Thyroid gland (tissue), 4 donors: ENCODE results near the gene IL17B. TPM values are rescaled to one million over a fixed set of nuclear protein-coding genes. Genes with fewer than 3 reads are reported as not detected.

ENCODE experiments used
- DNase-seq, 2 donors: peaks; one replicate each; pipeline ENCODE4 v3.0.0-alpha.2; 2019
- H3K27ac ChIP-seq, 3 donors: fragments of 200-600 bp; sonication (generic); 1 replicate in 2 of 3; 2 replicates in 1 of 3; pipeline ENCODE4 v1.5.1; 2016 to 2019; ENCODE audit warnings: mild to moderate bottlenecking in 1 of 3, moderate library complexity in 1 of 3
- H3K27me3 ChIP-seq: fragments of 200-600 bp; sonication (generic); one replicate; pipeline ENCODE4 v1.5.1; 2019
- H3K36me3 ChIP-seq, 2 donors: fragments of 200-600 bp; sonication (generic); one replicate each; pipeline ENCODE4 v1.5.1; 2016 to 2019
- H3K4me1 ChIP-seq, 2 donors: fragments of 200-600 bp; sonication (generic); one replicate each; pipeline ENCODE4 v1.5.1; 2017 to 2019
- H3K4me3 ChIP-seq, 3 donors: fragments of 200-600 bp; sonication (generic); replicated peaks in 1 of 3; 1 replicate in 2 of 3; 2 replicates in 1 of 3; pipeline ENCODE4 v1.5.1; 2016; ENCODE audit warnings: mild to moderate bottlenecking in 1 of 3
- H3K9me3 ChIP-seq: fragments of 200-600 bp; sonication (generic); one replicate; pipeline ENCODE4 v1.5.1; 2017
- POLR2A ChIP-seq, 2 donors: fragments of 450-650 bp; IDR thresholded peaks; one replicate each; pipeline ENCODE4 v1.6.1; 2017; ENCODE audit warnings: antibody characterized with exemption in 2 of 2, mild to moderate bottlenecking in 2 of 2, moderate library complexity in 1 of 2
- WGBS, 2 donors: methylation state at CpG; one replicate each; pipeline ENCODE4 v1.1.5; 2017; 5-methylcytosine and 5-hydroxymethylcytosine counted together
- intact Hi-C: fragments of 100-400 bp; cut with DNase I; formaldehyde crosslinking; loops from one replicate; pipeline ENCODE4 v1.15.1; 2023
- total RNA-seq, 4 donors: library from RNA; depleted of rRNA; stranded (reverse); fragments of >200 nt; gene quantifications; one replicate each; pipeline ENCODE4 v1.2.3, GENCODE V29; 2016
- TF ChIP-seq, protein P1 (sequence below), 6 experiments: fragments of 200-600 bp in 3 of 6; fragments of 450-650 bp in 3 of 6; sonication (generic) in 3 of 6; IDR thresholded peaks; one replicate each; pipeline ENCODE4 v1.5.1; 2016 to 2019; ENCODE audit warnings: antibody characterized with exemption in 6 of 6, mild to moderate bottlenecking in 2 of 6, inconsistent platforms in 1 of 6, moderate library complexity in 1 of 6

IL17B gene
- total RNA-seq, 4 donors from 2014 or later: 1.7 TPM; not detected in 3

DNA sequence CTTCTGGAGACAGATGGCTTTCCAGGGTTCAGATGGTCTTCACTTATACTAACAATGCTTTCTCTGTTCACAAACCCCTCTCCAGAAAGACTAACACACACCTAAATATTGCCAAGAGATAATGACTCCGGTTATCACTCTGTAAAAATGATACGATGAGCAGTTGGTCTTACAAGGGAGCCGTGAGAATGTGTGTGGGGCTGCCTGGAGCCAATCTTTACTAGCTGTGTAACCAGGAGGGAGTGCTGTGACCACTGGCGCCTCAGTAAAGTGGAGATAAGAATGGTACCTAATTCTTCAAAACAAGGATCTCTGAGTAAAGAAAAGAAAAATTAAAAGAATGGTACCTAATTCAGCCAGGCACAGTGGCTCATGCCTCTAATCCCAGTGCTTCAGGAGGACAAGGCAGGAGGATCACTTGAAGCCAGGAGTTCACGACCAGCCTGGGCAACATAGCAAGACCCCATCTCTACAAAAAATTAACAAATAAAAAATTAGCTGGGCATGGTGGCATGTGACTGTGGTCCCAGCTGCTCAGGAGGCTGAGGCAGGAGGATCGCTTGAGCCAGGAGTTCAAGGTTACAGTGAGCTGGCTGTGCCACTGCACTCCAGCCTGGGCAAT is 39.9 kb upstream of the IL17B start:
- intact Hi-C loops: no loop called here
- Histone ChIP-seq H3K9me3 (no peaks in the 10 kb centered on the region), H3K27me3 (no peaks in the 10 kb centered on the region), H3K36me3 (no peaks in the 10 kb centered on the region), H3K4me1 (peaks cover 0 to 16% of the 10 kb centered on the region in 2 donors), H3K4me3 (no peak overlapping the region), H3K27ac (peak overlapping the region in 2 of 3 donors; percentile 29 to 53)
- no peak for DNase-seq
- WGBS, 2 donors: 85 to 91% methylated on average over 6 of the region's 6 CpGs
- TF ChIP-seq, protein P1, sequence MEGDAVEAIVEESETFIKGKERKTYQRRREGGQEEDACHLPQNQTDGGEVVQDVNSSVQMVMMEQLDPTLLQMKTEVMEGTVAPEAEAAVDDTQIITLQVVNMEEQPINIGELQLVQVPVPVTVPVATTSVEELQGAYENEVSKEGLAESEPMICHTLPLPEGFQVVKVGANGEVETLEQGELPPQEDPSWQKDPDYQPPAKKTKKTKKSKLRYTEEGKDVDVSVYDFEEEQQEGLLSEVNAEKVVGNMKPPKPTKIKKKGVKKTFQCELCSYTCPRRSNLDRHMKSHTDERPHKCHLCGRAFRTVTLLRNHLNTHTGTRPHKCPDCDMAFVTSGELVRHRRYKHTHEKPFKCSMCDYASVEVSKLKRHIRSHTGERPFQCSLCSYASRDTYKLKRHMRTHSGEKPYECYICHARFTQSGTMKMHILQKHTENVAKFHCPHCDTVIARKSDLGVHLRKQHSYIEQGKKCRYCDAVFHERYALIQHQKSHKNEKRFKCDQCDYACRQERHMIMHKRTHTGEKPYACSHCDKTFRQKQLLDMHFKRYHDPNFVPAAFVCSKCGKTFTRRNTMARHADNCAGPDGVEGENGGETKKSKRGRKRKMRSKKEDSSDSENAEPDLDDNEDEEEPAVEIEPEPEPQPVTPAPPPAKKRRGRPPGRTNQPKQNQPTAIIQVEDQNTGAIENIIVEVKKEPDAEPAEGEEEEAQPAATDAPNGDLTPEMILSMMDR (IDR thresholded peaks at IDR 0.05): no peak
- TF ChIP-seq POLR2A (IDR thresholded peaks at IDR 0.05): no peak

DNA sequence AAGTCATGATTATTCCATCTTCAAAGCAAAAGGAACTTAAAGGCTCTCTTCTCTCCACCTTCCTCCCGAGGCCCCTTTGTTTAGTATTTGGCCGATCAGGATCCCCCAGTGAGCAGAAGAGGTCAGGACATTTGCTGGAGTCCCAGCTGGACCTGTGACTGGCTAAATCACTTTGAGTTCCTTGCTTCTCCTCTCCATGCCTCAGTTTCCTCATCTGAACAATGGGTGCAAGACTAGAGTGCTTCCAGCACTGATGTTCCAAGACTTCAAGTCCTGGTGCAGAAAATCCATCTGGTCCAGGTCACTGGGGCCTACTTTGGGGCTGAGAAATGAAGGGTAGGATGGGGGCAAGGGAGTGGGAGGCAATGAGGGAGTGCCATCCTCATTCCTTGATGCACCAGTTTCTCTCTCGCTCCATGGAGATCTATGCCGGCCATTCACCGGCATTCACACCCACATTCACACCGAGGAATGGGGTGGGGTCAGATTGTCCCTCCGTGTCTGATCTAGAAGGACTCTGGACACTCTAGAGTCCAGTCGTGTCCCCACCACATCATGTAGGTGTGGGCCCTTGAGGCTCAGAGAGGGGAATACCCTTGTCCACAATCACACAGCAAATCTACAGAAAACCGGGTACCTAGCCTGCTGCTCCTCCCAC is 38.7 kb upstream of the IL17B start:
- WGBS, 2 donors: 74 to 80% methylated on average over 9 of the region's 9 CpGs
- no peak overlapping the region for H3K4me3 ChIP-seq
- H3K27ac ChIP-seq: peak overlapping the region in 1 of 3 donors; percentile 33
- no peaks in the 10 kb centered on the region for H3K27me3 ChIP-seq
- no peaks in the 10 kb centered on the region for H3K9me3 ChIP-seq
- intact Hi-C loops: no loop called here
- H3K4me1 ChIP-seq: peaks cover 0 to 11% of the 10 kb centered on the region in 2 donors
- TF ChIP-seq POLR2A (IDR thresholded peaks at IDR 0.05): no peak
- TF ChIP-seq, protein P1 (IDR thresholded peaks at IDR 0.05): no peak
- DNase-seq: no peak
- no peaks in the 10 kb centered on the region for H3K36me3 ChIP-seq

DNA sequence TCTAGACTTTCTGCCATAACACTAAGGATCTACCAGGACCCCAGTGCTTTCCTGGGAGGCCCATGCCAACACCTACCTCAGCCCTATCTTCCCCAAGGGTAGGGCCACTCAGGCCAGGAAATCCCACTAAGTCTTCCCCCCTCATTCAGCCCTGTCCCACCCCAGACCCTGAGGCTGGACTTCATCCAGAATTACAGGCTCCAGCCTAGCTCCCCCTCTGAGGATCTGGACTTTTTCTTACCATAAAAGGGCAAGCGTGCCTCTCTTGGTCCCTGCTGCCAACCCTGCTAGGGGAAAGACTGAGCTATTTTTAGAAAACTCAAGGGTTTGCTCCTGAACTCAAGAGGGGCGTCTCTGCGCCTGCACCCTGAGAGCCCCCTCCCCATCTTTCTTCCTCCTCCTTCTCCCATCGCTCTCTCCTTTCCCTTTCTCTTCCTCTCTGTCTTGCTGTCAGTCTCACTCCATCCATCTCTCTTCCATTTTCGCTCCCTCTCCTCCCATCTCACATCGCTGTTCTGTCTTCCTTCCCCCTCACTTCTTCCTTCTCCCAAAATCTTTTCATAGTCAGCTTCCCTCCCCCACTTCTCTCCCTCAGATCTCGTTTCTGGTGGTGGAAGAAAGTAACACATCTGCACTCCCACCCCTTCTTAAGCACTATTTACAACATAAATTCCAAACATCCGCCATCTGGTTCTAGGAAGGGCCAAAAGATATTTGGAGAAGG is 38.1 kb upstream of the IL17B start:
- 37 to 41% methylated on average over 8 of the region's 8 CpGs for WGBS, 2 donors
- intact Hi-C loops: no loop called here
- Histone ChIP-seq H3K4me1 (peaks cover 0 to 4% of the 10 kb centered on the region in 2 donors), H3K27ac (peak overlapping the region in 1 of 3 donors; percentile 33), H3K36me3 (no peaks in the 10 kb centered on the region), H3K9me3 (no peaks in the 10 kb centered on the region), H3K27me3 (no peaks in the 10 kb centered on the region), H3K4me3 (no peak overlapping the region)
- TF ChIP-seq, protein P1 (IDR thresholded peaks at IDR 0.05): no peak
- TF ChIP-seq POLR2A (IDR thresholded peaks at IDR 0.05): no peak
- no peak for DNase-seq

DNA sequence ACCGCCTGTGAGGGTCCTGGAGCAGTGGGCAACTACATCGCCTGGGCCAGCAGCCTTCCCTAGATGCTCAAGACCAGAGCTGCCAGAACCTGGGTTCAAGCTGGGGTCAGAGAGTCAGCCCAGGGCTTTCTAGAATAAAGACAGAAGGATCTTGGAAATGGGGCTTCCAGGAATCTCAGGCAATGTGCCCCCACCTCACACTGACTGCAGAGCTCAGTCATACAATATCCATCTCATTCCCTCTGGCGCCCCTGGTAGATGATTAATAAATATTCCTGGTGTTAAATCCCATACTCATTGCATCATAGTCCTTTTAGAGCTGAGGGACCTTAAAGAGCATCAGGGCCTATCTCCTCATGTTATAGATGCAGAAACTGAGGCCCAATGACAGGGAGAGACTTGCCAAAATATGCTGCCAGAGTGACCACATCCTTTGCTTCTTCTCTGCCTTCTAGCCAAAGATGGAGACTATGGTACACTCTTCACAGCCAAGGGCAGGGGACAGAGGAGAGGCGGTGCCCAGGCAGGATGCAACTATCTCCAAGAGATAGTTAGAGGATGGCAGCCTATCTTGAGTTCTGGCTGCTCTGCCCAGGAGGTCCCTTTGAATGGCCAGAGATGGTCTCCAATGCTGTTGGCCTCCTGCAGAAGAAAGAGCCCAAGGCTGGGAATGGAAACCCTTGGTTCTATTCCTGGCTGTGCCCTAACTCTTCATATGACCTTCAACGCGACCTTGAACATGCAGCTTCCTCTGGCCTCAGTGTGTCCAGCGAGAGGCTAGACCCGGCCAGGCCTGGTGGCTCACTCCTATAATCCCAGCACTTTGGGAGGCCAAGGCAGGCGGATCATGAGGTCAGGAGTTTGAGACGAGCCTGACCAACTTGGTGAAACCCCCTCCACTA is 36.2 kb upstream of the IL17B start:
- H3K27me3 ChIP-seq: no peaks in the 10 kb centered on the region
- TF ChIP-seq POLR2A (IDR thresholded peaks at IDR 0.05): no peak
- TF ChIP-seq, protein P1 (IDR thresholded peaks at IDR 0.05): no peak
- H3K27ac ChIP-seq: peak overlapping the region in 2 of 3 donors; percentile 38 to 43
- H3K4me1 ChIP-seq: peaks cover 0 to 3% of the 10 kb centered on the region in 2 donors
- H3K36me3 ChIP-seq: no peaks in the 10 kb centered on the region
- H3K9me3 ChIP-seq: no peaks in the 10 kb centered on the region
- intact Hi-C loops: no loop called here
- DNase-seq: no peak
- no peak overlapping the region for H3K4me3 ChIP-seq
- 85 to 94% methylated on average over 10 of the region's 10 CpGs for WGBS, 2 donors
